ENCODE data around the gene UBE2E2.

- no peak for TF ChIP-seq CTCF (IDR thresholded peaks at IDR 0.05; ENCODE audit: low read depth, low read length)
- no peak for TF ChIP-seq POLR2A (IDR thresholded peaks at IDR 0.05; ENCODE audit: extremely low read depth, insufficient read length)
- TF ChIP-seq MAX (IDR thresholded peaks at IDR 0.05; ENCODE audit: low read depth, low read length), result no peak
- no peak for TF ChIP-seq MYC (IDR thresholded peaks at IDR 0.05; ENCODE audit: low read depth, low read length)
Measured at GRCh38 chr3:23404246-23404645, 201.1 kb downstream of the UBE2E2 start.
